Esophagus squamous epithelium (tissue), 5 donors: ENCODE data around the gene IQCH. TPM values are rescaled to one million over a fixed set of nuclear protein-coding genes. Genes with fewer than 3 reads are reported as not detected.

Experiments used
- DNase-seq: peaks from one replicate; lab custom pipeline; 2025; lab: John Stamatoyannopoulos, UW
- H3K27ac ChIP-seq, 4 donors: fragments of 200-600 bp; sonication (generic); one replicate each; pipeline ENCODE4 v1.5.1; 2016 to 2019; ENCODE audit warnings: mild to moderate bottlenecking in 1 of 4
- H3K27me3 ChIP-seq, 4 donors: fragments of 200-600 bp; sonication (generic); 1 replicate in 3 of 4; 2 replicates in 1 of 4; pipeline versions ENCODE4 v1.5.1 to v1.6.0; 2017 to 2021; ENCODE audit warnings: antibody characterized with exemption in 1 of 4
- H3K36me3 ChIP-seq, 3 donors: fragments of 200-600 bp; sonication (generic); one replicate each; pipeline ENCODE4 v1.5.1; 2016 to 2019
- H3K4me1 ChIP-seq, 3 donors: fragments of 200-600 bp; sonication (generic); one replicate each; pipeline ENCODE4 v1.5.1; 2017 to 2019
- H3K4me3 ChIP-seq, 4 donors: fragments of 200-600 bp; sonication (generic); 1 replicate in 3 of 4; 2 replicates in 1 of 4; pipeline ENCODE4 v1.5.1; 2016 to 2019; ENCODE audit warnings: mild to moderate bottlenecking in 2 of 4, moderate library complexity in 1 of 4
- H3K9me3 ChIP-seq, 3 donors: fragments of 200-600 bp; sonication (generic); one replicate each; pipeline ENCODE4 v1.5.1; 2016 to 2019
- POLR2A ChIP-seq, 4 donors: fragments of 450-650 bp; IDR thresholded peaks; one replicate each; pipeline ENCODE4 v1.6.1; 2017; ENCODE audit warnings: antibody characterized with exemption in 4 of 4, mild to moderate bottlenecking in 4 of 4, moderate library complexity in 3 of 4
- WGBS, 2 donors: methylation state at CpG; one replicate each; pipeline ENCODE4 v1.1.5; 2018; 5-methylcytosine and 5-hydroxymethylcytosine counted together
- intact Hi-C: fragments of 100-400 bp; cut with DNase I; formaldehyde crosslinking; loops from one replicate; pipeline ENCODE4 v1.15.0; 2022
- total RNA-seq, 4 donors: library from RNA; depleted of rRNA; stranded (reverse); fragments of >200 nt; gene quantifications; one replicate each; pipeline ENCODE4 v1.1.0, GENCODE V29; 2016
- TF ChIP-seq, protein P1 (sequence below), 6 experiments: fragments of 450-650 bp in 4 of 6; fragments of 200-600 bp in 2 of 6; sonication (generic) in 2 of 6; IDR thresholded peaks; one replicate each; pipeline ENCODE4 v1.5.1; 2016 to 2019; ENCODE audit warnings: antibody characterized with exemption in 6 of 6, mild to moderate bottlenecking in 4 of 6, moderate library complexity in 4 of 6
- donor health status: DM: yes; HTN: yes; CAD: no.

IQCH gene
- total RNA-seq, 4 donors from 2014 or later, result 1.9 to 3.1 (median 3.0) TPM; not detected in 1

DNA sequence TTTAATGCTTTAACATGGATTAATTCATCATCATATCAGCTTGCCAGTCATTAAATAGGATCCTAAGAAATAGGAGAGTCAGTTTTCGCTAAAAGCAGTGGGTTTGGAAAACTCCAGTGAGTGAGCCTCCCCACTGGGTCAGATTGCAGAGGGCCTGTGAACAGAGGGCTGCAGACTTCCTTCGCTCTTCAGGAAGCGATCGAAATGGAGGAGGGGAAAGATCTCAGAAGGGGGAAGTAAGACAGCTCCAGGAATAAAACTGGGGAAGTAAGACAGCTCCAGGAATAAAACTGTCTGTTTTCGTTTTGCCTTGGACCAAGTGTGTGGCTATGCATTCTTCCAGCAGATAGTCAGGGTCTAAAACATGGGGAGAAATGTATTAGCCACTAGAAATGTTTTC is 141.5 kb downstream of the IQCH start:
- Histone ChIP-seq H3K9me3 (no peaks in the 10 kb centered on the region), H3K36me3 (no peaks in the 10 kb centered on the region), H3K27ac (no peak overlapping the region), H3K4me3 (no peak overlapping the region), H3K4me1 (no peaks in the 10 kb centered on the region), H3K27me3 (no peaks in the 10 kb centered on the region)
- no peak for TF ChIP-seq POLR2A (IDR thresholded peaks at IDR 0.05)
- TF ChIP-seq, protein P1, sequence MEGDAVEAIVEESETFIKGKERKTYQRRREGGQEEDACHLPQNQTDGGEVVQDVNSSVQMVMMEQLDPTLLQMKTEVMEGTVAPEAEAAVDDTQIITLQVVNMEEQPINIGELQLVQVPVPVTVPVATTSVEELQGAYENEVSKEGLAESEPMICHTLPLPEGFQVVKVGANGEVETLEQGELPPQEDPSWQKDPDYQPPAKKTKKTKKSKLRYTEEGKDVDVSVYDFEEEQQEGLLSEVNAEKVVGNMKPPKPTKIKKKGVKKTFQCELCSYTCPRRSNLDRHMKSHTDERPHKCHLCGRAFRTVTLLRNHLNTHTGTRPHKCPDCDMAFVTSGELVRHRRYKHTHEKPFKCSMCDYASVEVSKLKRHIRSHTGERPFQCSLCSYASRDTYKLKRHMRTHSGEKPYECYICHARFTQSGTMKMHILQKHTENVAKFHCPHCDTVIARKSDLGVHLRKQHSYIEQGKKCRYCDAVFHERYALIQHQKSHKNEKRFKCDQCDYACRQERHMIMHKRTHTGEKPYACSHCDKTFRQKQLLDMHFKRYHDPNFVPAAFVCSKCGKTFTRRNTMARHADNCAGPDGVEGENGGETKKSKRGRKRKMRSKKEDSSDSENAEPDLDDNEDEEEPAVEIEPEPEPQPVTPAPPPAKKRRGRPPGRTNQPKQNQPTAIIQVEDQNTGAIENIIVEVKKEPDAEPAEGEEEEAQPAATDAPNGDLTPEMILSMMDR (IDR thresholded peaks at IDR 0.05), result no peak
- DNase-seq, result no peak
- WGBS, 2 donors, result 82 to 86% methylated on average over 5 of the region's 5 CpGs
- intact Hi-C loops, result no loop called here

DNA sequence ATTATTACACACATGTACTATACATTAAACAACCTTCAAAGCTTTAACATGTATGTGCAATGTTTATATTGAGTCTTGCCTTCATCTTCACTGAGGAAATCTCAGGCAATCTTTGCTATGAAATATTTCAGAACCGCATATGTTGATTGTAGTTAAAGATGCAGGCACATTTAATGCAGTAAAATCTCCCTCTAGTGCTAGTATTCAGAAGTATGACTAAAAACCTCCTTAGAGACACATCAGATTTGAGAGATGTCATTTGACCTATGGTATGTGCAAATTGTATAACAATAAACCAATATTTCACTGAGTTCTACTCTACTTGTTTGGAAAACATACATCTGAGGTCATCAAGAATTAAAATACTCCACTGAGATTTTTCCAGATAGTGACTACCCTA is 142.6 kb downstream of the IQCH start:
- Histone ChIP-seq H3K9me3 (no peaks in the 10 kb centered on the region), H3K27ac (no peak overlapping the region), H3K36me3 (no peaks in the 10 kb centered on the region), H3K4me3 (no peak overlapping the region), H3K27me3 (no peaks in the 10 kb centered on the region), H3K4me1 (no peaks in the 10 kb centered on the region)
- no peak for TF ChIP-seq POLR2A (IDR thresholded peaks at IDR 0.05)
- TF ChIP-seq, protein P1 (IDR thresholded peaks at IDR 0.05), result no peak
- 80 to 82% methylated on average over 1 of the region's 1 CpG for WGBS, 2 donors
- intact Hi-C loops, result no loop called here
- DNase-seq, result no peak

DNA sequence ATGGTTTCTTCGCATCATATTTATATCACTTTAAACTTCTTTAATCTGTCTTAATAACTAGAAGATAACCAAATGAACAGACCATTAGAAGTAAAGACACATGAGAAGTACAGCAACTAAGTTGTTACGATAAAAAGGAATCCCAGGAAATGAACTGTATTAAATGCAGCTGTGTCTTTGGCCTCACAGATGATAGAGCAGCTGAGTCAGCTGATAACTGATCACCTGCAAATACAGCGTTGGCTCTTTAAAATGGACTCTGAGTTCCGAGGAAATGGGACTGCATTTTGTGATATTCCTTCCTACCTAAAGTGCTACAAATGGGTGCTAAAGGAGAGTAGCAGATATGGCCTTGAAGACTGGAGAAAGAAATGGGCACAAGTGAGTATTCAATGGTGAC is 145.3 kb downstream of the IQCH start:
- WGBS, 2 donors, result 89% methylated on average over 4 of the region's 4 CpGs
- Histone ChIP-seq H3K36me3 (no peaks in the 10 kb centered on the region), H3K27me3 (no peaks in the 10 kb centered on the region), H3K4me3 (no peak overlapping the region), H3K4me1 (no peaks in the 10 kb centered on the region), H3K27ac (no peak overlapping the region), H3K9me3 (no peaks in the 10 kb centered on the region)
- intact Hi-C loops, result no loop called here
- DNase-seq, result no peak
- TF ChIP-seq, protein P1 (IDR thresholded peaks at IDR 0.05), result no peak
- TF ChIP-seq POLR2A (IDR thresholded peaks at IDR 0.05), result no peak

DNA sequence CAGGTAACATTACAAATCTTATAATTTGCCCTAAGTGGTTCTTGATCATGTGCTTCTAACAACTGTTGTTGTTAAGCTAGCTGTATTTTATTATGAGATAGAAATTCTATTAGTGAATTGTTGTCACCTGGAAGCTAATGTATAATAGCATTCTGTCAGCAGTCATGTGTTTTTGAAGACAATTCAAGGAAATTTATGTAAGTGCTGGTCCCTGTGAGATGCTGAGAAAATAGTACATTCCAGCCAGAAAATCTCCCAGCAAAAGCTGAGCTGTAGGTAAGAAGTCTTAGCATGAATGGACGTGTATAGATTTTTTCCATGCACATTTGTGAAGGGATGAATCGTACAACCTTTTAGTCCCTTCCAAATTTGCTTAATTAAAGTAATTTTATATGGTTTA is 146.3 kb downstream of the IQCH start:
- 42 to 49% methylated on average over 2 of the region's 2 CpGs for WGBS, 2 donors
- no peaks in the 10 kb centered on the region for H3K4me1 ChIP-seq
- no peak overlapping the region for H3K27ac ChIP-seq
- TF ChIP-seq, protein P1 (IDR thresholded peaks at IDR 0.05), result no peak
- no peak for TF ChIP-seq POLR2A (IDR thresholded peaks at IDR 0.05)
- H3K27me3 ChIP-seq, result no peaks in the 10 kb centered on the region
- no peak overlapping the region for H3K4me3 ChIP-seq
- H3K36me3 ChIP-seq, result no peaks in the 10 kb centered on the region
- DNase-seq, result no peak
- H3K9me3 ChIP-seq, result no peaks in the 10 kb centered on the region
- intact Hi-C loops, result no loop called here

DNA sequence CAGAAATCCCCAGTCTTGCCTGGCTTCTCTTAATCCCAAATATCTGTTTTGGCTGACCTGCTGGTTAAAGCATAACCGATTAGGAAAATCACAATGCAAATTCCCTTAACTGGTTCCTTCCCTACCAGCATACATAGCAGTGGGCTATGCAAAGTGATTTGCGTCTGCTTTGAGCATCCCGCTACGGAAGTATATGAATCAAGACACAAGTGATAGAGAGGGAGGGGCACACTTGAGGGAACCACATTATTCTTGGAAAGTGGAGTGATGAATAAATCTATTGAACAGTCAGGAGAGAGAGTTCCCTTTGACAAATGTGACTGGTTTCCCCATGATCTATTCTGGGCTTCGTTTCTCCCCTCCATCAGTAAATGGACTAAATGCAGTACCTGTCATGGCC is 146.8 kb downstream of the IQCH start:
- 78 to 81% methylated on average over 5 of the region's 5 CpGs for WGBS, 2 donors
- H3K27me3 ChIP-seq, result no peaks in the 10 kb centered on the region
- DNase-seq, result no peak
- no peaks in the 10 kb centered on the region for H3K36me3 ChIP-seq
- no peak overlapping the region for H3K4me3 ChIP-seq
- H3K4me1 ChIP-seq, result no peaks in the 10 kb centered on the region
- H3K9me3 ChIP-seq, result no peaks in the 10 kb centered on the region
- TF ChIP-seq, protein P1 (IDR thresholded peaks at IDR 0.05), result no peak
- TF ChIP-seq POLR2A (IDR thresholded peaks at IDR 0.05), result no peak
- intact Hi-C loops, result no loop called here
- H3K27ac ChIP-seq, result no peak overlapping the region
